ENCODE results near the gene CENPW. TPM values are rescaled to one million over a fixed set of nuclear protein-coding genes. Genes with fewer than 3 reads are reported as not detected.

The CENPW gene
- total and polyA plus RNA-seq, 12 donors: 1.1 to 11.5 (median 5.4) TPM; not detected in 1

DNA sequence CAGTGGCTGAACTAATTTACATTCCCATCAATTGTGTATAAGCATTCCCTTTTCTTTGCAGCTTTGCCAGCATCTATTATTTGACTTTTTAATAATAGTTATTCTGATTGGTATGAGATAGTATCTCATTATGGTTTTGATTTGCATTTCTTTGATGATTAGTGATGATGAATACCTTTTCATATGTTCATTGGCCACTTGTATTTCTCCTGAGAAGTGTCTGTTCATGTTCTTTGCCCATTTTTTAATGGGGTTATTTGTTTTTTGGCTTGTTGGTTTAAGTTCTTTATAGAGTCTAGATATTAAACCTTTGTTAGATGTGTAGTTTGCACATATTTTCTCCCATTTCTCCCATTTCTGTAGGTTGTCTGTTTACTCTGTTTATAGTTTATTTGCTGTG lies 16.6 kb downstream of the CENPW start:
- Histone ChIP-seq H3K9me3 (replicated peaks in 1 of 3) (no peaks in the 10 kb centered on the region), H3K4me3 (no peak overlapping the region), H3K27me3 (no peaks in the 10 kb centered on the region), H3K27ac (no peak overlapping the region), H3K36me3 (replicated peaks in 1 of 2) (no peaks in the 10 kb centered on the region), H3K4me1 (replicated peaks in 1 of 2) (no peaks in the 10 kb centered on the region)
- intact Hi-C loops (cut with DNase I): no loop called here
- no peak for TF ChIP-seq POLR2A (IDR thresholded peaks at IDR 0.05)
- TF ChIP-seq, protein P1, sequence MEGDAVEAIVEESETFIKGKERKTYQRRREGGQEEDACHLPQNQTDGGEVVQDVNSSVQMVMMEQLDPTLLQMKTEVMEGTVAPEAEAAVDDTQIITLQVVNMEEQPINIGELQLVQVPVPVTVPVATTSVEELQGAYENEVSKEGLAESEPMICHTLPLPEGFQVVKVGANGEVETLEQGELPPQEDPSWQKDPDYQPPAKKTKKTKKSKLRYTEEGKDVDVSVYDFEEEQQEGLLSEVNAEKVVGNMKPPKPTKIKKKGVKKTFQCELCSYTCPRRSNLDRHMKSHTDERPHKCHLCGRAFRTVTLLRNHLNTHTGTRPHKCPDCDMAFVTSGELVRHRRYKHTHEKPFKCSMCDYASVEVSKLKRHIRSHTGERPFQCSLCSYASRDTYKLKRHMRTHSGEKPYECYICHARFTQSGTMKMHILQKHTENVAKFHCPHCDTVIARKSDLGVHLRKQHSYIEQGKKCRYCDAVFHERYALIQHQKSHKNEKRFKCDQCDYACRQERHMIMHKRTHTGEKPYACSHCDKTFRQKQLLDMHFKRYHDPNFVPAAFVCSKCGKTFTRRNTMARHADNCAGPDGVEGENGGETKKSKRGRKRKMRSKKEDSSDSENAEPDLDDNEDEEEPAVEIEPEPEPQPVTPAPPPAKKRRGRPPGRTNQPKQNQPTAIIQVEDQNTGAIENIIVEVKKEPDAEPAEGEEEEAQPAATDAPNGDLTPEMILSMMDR (IDR thresholded peaks at IDR 0.05): no peak
- no peak for DNase-seq

DNA sequence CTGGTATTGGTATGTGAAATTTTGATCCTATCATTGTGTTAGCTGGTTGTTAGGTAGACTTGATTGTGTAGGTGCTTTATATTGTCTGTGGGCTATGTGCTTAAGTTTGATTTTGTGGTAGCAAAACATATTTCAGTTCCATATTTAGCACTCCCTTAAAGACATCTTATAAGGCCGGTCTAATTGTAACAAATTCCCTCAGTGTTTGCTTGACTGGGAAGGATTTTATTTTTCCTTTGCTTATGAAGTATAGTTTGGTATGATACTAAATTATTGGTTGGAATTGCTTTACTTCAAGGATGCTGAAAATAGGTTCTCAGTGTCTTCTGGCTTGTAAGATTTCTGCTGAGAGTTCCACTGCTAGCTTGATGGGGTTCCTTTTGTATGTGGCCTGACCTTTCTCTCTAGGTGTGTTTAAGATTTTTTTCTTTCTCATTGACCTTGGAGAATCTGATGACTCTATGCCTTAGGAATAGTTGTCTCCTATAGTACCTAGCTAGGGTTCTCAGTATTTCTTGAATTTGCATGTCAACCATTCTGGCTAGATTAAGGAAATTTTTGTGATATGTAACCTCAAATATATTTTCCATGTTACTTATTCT lies 20.1 kb downstream of the CENPW start:
- intact Hi-C loops (cut with DNase I): loop anchor here in 1 of 2 donors (10.0 kb wide), 1 partner anchor 295 kb away; no protein-coding TSS in a partner anchor
- H3K27ac ChIP-seq: no peak overlapping the region
- H3K36me3 ChIP-seq (replicated peaks in 1 of 2): no peaks in the 10 kb centered on the region
- no peak for DNase-seq
- no peaks in the 10 kb centered on the region for H3K4me1 ChIP-seq (replicated peaks in 1 of 2)
- H3K27me3 ChIP-seq: no peaks in the 10 kb centered on the region
- no peak for TF ChIP-seq POLR2A (IDR thresholded peaks at IDR 0.05)
- TF ChIP-seq, protein P1 (IDR thresholded peaks at IDR 0.05): no peak
- no peaks in the 10 kb centered on the region for H3K9me3 ChIP-seq (replicated peaks in 1 of 3)
- H3K4me3 ChIP-seq: no peak overlapping the region
- 92 to 100% (median 96%) methylated on average over 1 of the region's 1 CpG for WGBS, 4 donors

DNA sequence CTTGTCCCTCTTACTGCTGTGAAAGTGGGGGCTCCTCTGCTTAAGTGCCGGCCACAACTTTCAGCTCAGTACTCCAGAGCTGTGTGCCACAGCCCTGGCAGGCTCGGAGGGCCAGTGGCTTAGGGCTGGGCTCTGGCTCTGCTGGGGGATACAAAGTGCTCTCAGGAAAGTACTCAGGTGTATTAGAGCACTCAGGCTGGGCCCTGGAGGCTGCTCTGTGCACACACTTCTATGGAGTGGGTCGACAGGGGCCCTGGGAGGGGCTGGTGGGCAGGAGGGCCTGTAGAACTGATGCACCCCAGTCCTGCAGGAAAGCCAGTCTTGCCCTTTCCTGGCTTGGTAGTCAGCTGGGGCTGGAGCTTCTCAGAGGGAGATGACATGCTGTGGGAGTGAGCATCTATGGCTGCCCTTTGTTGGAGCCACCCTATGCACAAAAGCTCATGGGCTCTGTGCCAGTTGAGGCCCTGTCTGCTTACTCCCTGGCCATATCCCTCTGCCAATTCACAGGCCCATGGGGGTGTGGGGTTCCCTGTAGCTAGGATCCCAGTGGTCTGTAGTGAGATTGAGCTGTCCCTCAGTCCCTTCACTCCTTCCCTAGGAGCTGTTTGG lies 22.0 kb downstream of the CENPW start:
- Histone ChIP-seq H3K27ac (no peak overlapping the region), H3K9me3 (replicated peaks in 1 of 3) (no peaks in the 10 kb centered on the region), H3K27me3 (no peaks in the 10 kb centered on the region), H3K4me3 (no peak overlapping the region), H3K4me1 (replicated peaks in 1 of 2) (no peaks in the 10 kb centered on the region), H3K36me3 (replicated peaks in 1 of 2) (no peaks in the 10 kb centered on the region)
- WGBS, 4 donors: 91 to 100% (median 96%) methylated on average over 1 to 3 of the region's 3 CpGs
- TF ChIP-seq, protein P1 (IDR thresholded peaks at IDR 0.05): no peak
- TF ChIP-seq POLR2A (IDR thresholded peaks at IDR 0.05): no peak
- intact Hi-C loops (cut with DNase I): loop anchor here in 1 of 2 donors (10.0 kb wide), 1 partner anchor 293 kb away; no protein-coding TSS in a partner anchor
- DNase-seq: no peak

GRCh38 chr6:126367849-126368248 lies 27.9 kb downstream of the CENPW start:
- WGBS, 4 donors: 83 to 92% (median 89%) methylated on average over 4 of the region's 4 CpGs
- H3K27ac ChIP-seq: no peak overlapping the region
- H3K4me3 ChIP-seq: no peak overlapping the region
- H3K27me3 ChIP-seq: no peaks in the 10 kb centered on the region
- H3K36me3 ChIP-seq (replicated peaks in 1 of 2): no peaks in the 10 kb centered on the region
- intact Hi-C loops (cut with DNase I): loop anchor here in 1 of 2 donors (10.0 kb wide), 1 partner anchor 287 kb away; no protein-coding TSS in a partner anchor
- no peaks in the 10 kb centered on the region for H3K4me1 ChIP-seq (replicated peaks in 1 of 2)
- no peak for DNase-seq
- no peak for TF ChIP-seq POLR2A (IDR thresholded peaks at IDR 0.05)
- TF ChIP-seq, protein P1 (IDR thresholded peaks at IDR 0.05): no peak
- H3K9me3 ChIP-seq (replicated peaks in 1 of 3): no peaks in the 10 kb centered on the region

Measured in adrenal gland (tissue), 12 donors.